Measurements from ENCODE around the gene DHDDS.
A peak's percentile ranks its signal among the peaks of the same experiment; 100 is the strongest.

DHDDS gene

DNA sequence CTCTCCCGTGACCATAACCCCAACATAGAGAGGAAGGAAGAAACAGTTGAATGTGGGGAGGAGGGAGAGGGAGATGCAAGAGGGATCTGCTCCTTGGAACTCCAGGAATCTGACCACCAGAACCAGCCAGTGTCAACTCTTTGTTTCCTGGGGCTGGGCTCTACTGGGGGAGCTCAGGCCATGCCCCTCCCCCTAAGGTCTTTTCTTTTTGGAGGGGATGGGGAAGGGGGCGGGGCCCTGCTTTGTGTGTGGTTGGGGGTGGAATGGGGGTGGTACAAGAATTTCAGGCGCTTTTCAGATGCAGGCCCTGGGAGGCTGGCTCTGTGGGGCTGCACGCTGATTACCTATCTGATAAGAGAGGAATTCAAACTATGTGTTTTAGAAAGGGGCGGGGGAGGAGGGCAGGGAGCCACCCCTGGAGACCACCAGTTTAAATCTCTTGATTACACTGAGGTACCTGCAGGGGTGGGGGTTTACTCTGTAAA lies 13.2 kb upstream of the DHDDS start:
- no peak for DNase-seq (ENCODE audit: low read depth in 2 of 2)

DNA sequence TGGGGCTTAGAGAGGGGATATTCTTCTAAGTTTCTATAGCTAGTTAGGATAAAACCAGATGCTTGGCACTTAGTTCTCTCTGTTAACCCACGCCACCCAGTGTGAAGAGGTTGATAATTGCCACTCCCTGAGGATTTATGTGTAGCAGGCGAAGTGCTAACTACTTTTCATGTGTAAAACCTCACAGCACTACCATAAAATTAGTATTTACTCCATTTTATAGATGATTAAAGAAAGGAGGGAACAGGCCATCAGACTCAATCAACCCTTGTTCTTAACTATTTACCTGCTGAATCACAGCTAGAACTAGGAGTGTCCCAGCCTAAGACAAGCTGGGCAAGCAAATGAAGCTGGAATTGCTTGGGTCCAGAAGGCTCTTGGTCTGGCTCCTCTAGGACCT lies 12.6 kb upstream of the DHDDS start:
- DNase-seq (ENCODE audit: low read depth in 2 of 2), result no peak

DNA sequence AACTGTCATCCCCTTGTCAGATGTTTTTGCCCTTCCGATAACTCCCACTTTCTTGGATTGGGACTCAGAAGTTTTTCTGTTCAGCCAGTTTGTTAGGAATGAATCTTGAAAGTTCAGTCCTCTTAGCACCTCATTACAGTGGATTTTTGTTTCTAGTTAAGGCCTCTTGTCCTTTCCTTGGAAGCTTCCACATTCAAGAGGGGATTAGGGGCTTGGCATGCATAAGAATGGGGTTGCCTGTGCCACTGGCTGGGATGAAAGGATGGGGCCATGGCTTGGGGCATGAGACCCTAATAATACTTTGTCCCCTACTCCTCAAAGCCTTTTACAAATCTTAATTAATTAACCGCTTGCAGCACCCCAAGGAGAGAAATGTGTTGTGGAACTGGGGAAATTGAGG lies 2.4 kb upstream of the DHDDS start:
- DNase-seq (ENCODE audit: low read depth in 2 of 2), result no peak

DNA sequence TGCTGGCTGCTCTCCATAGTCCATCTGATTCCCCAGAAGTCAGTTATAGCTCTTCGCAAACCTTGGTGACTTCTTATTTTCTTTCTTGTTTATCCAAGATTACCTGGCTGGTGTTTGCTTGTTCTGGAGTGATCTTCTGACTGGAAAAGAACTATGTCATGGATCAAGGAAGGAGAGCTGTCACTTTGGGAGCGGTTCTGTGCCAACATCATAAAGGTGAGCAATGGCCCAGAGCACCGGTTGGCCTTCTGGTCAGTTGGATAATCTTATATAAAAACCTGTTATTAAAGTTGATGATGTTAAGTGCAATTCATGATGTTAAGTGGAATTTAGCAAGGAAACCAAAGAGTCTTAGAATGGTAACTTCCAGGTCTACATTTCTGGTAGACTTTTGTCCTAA lies 672 bp downstream of the DHDDS start:
- no peak for DNase-seq (ENCODE audit: low read depth in 2 of 2)

DNA sequence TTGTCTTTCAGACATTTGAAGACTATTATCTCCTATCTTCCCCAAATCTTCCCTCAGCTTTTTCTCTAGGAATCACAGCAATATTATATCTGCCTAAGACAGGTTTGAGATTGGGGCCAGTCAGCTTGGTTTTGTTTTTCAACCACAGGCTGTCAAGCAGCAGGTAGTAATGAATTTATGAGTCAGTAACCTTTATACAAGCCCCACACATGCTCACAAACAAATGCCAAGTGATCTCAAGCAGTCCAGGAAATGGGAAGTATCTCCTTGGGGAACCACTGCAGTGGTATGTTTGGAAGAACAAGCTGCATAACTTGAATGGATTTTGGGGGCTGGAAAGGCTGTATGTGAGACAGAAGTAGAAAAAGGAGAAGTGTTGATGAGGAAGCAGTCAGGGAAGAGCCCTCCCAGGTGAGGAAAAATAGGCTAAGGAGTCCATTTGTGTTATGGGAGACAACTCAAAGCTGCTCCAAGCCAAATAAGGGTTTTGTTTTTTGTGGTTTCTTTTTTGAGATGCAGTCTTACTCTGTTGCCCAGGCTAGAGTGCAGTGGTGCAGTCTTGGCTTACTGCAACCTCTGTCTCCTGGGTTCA lies 2.1 kb downstream of the DHDDS start:
- no peak for DNase-seq (ENCODE audit: low read depth in 2 of 2)

DNA sequence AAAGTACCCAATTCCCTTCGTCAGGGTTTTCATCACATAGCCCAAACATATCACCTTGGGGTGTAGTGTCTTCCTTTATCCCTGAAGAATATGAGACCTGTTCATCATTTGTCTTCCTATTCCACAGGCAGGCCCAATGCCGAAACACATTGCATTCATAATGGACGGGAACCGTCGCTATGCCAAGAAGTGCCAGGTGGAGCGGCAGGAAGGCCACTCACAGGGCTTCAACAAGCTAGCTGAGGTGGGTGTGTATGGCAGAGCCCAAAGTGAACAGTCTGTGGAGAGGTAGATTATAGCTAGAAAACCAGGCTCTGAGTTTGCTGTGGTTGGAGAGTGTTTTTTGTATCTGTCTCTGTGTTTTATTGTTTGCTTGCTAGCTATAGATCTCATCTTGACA lies 5.9 kb downstream of the DHDDS start:
- no peak for DNase-seq (ENCODE audit: low read depth in 2 of 2)

DNA sequence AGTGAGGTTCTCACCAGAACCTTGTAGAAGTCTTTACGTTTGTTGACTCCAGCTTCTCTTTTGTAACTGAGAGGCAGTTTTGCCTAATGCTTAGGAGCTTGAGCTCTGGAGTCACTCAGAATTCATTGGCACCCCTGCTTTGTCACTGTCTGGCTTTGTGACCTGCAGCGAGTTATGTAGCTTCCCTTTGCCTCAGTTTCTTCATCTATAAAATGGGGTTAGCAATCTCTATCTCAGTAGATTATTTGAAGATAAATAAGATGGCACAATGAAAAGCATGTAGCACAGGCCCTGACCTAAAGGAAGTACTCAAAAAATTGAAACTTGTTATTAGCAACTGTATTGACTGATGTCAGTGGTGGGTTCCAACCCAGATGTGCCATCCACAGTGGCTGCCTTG lies 8.1 kb downstream of the DHDDS start:
- no peak for DNase-seq (ENCODE audit: low read depth in 2 of 2)

DNA sequence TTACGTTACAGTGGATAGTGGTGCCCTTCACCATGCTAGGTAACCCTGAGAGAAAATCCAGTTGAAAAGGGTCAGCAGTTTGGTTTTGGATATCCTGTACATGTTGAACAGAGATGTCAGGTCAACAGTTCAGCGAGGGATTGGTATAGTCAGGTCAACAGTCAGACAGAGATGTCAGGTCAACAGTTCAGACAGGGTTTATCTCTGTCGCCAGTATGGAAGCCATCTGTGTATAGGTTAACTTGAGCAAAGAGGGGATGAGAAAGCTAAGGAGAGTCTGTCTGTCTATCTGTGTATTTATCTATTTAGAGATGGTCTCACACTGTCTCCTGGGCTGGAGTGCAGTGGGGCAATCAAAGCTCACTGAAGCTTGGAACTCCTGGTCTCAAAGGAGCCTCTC lies 17.7 kb downstream of the DHDDS start:
- DNase-seq (ENCODE audit: low read depth in 2 of 2), result no peak

DNA sequence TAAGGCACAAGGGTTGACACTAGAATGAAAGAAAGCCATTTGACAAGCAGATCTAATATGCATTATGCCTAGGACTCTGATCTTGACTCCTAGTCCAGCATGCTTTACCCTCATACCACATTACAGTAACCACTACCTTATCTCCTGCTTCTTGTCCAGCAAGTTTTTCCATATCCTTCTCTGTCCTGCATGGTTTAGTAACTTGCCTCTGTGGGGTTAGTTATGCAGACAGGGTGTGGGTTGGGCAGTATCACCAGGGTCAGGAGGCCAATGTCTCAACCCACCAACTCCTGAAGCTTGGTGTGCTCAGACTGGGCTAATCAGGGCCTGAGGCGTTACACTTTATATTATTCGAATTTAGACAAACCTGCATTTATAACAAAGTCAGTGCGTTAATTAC lies 18.8 kb downstream of the DHDDS start:
- no peak for DNase-seq (ENCODE audit: low read depth in 2 of 2)

DNA sequence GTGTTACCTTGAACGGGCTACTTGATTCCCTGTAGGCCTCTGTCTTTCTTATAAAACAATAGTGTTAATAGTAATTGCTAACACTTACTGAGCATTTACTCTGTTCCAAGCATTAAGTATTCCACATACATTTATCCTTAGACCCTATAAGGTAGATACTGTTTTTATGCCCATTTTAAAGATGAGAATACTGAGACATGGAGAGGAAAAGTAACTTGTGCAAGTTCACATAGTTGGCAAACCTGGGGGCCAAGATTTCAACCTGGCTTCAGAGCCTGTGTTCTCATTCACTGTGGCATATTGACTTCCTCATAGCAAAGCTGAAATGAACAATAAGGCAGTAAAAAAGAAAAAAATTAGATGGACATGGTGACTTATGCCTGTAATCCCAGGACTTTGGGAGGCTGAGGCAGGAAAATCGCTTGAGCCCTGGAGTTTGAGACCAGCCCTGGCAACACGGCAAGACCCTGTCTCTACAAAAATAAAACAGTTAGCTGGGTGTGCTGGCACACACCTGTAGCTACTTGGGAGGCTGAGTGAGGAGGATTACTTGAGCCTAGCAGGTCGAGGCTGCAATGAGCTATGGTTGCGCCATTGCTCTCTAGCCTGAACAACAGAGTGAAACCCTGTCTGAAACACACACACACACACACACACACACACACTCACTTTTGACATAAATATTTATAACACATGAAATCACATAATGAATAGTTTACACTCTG lies 20.5 kb downstream of the DHDDS start:
- DNase-seq (ENCODE audit: low read depth in 2 of 2), result no peak

DNA sequence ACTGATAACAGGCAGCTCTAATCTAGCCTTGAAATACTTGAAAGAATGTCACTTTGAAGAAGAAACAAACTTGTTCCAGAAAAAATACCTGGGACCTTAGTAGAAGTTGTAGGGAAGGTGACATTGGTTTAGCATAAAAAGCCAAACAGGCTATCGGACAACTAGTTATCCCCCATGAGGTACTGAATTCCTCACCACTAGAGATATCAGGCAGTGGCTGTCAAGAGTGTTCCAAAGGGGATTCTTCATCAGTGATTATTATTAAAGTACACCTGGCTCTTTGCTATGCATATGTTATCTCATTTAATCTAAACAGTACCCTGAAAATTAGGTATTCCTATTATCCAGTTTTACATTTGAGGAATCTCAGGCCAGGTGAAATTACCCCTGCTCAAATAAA lies 27.0 kb downstream of the DHDDS start:
- DNase-seq (ENCODE audit: low read depth in 2 of 2), result no peak

DNA sequence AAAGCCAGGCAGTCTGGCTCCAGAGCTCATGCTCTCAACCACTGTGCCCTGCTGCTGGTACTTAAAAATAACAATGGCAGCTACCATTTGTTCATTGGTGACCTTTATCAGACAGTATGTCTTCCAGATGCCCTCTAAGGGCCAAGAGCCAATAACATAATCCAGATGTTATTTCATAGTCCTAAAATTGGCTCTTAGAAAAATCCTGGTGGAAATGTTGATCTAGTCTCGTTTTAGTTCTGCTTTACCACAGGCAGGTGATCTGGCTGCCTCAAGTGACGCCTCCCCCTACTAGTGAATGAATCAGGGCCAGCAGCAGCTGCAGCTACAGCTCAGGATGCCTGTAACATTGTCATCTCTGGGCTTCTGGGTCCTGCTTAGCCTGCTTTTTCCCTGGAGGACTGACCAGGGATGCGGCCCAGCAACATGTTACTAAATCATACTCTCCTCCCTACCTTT lies 27.5 kb downstream of the DHDDS start:
- DNase-seq (ENCODE audit: low read depth in 2 of 2), result no peak

DNA sequence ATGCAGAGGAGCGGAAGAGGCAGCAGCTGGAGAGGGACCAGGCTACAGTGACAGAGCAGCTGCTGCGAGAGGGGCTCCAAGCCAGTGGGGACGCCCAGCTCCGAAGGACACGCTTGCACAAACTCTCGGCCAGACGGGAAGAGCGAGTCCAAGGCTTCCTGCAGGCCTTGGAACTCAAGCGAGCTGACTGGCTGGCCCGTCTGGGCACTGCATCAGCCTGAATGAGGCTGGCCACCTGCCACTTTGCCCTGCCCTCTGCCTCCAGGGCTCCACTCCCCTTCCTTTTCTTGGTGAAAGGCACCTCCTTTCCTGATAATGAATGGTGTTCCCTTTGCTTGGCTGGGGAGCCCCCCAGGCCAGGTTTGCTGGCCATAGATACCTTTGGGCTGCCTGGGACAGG lies 36.8 kb downstream of the DHDDS start:
- no peak for DNase-seq (ENCODE audit: low read depth in 2 of 2)

DNA sequence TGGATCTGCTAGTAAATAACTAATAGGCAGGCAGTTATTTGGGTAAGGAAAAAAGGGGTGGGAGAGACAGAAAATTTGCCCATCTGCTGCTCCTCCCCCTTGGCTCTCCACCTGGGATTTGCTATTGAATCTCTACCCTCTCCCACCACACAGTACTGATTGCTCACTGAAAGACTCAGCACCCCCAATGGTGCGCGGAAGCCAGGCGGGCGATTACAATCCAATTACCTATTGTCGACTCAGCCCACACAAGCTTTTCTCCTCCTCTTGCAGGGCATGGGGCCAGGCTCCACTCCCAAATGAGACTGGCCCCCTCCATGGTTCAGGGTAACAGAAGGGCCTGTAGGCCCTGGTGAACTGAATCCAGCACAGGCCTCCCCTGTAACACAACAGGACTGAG lies 37.4 kb downstream of the DHDDS start:
- no peak for DNase-seq (ENCODE audit: low read depth in 2 of 2)

DNA sequence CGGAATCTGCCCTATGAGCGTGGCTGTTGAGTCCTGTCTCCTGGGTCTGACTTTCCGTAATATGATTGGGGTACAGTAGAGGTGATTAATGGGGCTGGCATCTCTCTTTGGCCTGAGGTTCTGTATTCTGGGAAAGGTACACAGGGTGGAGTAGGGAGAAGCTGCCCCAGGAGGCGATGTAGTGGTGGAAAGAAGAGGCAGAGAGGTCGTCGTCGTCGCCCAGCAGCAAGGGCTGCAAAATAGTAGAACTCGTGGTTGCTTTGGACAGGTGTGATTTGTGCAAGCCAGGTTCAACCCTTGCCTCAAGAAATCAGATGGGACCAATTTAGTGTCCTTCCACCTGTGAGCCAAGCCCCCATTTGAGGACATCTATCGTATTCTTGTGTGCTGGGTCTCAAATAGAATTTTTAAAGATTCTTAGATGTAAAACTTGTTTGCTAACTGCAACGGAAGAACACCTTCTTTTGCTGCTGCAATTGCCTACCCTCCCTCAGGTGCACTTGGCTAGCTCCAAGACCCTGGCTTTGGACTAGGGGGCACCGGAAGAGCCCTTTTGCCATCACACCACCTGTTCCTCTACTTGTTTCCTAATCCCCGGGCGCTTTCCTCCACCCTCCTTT lies 38.9 kb downstream of the DHDDS start:
- DNase-seq (ENCODE audit: low read depth in 2 of 2), result no peak

DNA sequence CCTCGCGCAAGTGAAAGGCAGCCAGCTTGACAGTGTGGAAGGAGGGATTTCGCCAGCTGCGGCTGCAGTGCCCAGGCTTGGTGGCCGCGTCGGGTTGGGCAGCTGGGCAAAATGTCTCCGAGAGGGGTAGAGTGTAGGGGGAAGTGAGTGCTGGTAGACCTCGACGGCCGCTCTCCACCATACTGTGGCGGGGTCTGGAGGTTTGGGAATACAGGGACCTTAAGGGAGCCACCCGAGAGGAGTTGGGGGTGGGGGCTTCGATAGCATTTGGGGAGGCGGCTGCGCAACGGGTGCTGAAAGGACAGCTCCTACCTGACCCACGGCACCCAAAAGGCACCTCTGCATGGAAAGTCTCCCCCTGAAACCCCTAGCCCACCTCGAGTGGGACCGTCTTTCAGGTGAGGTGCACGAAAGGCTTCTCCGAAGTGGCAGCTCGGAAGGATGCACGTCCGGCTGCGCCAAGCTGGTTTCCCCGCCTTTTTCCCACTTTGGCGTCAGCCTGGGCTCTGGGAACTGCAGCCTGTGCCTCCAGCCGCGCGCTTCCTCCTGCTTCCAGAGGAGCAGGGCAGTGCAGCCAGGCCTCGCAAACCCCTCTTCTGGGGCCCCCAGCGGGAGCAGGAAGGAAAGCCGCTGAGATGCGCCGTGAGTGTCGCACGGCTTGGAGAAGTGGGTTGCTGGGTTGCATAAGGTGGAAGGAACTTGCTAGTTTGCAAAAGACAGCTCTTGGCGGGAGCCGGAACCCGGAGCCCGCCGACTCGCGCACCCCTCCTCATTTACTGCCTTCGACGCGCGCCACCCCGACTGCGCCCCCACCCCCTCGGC lies 39.6 kb downstream of the DHDDS start:
- peak in 1 of 2 donors; percentile 19 for DNase-seq (ENCODE audit: low read depth in 2 of 2)

DNA sequence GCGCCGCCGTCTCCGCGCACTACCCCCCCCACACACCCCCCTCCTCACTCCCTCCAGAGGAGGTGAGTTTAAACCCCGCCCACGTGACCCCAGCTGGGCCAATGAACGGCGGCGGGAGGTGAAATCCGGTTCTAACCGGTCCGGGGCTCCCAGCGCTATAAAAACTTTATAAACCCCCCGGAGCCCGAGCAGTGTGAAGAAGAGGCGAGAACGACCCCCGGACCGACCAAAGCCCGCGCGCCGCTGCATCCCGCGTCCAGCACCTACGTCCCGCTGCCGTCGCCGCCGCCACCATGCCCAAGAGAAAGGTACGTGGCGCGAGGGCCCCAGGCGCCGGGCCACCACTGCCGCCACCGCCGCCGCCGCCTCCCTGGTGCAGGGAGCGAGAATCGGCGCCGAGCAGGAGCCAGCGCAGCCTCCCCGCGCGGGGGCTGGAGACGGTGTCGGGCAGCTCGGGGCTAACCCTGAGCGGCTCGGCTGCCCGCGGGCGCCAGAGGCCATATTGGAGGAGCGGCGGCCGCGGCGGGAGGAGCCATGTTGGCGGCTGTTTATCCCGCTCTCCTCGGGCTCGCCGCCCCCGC lies 40.3 kb downstream of the DHDDS start, which contains the start of gene HMGN2:
HMGN2 (plus strand) TSS at position 121 of the 581 bp plus-strand sequence; CDS start at position 294, 173 bp downstream.
- DNase-seq (ENCODE audit: low read depth in 2 of 2), result peak; percentile 84 to 88

DNA sequence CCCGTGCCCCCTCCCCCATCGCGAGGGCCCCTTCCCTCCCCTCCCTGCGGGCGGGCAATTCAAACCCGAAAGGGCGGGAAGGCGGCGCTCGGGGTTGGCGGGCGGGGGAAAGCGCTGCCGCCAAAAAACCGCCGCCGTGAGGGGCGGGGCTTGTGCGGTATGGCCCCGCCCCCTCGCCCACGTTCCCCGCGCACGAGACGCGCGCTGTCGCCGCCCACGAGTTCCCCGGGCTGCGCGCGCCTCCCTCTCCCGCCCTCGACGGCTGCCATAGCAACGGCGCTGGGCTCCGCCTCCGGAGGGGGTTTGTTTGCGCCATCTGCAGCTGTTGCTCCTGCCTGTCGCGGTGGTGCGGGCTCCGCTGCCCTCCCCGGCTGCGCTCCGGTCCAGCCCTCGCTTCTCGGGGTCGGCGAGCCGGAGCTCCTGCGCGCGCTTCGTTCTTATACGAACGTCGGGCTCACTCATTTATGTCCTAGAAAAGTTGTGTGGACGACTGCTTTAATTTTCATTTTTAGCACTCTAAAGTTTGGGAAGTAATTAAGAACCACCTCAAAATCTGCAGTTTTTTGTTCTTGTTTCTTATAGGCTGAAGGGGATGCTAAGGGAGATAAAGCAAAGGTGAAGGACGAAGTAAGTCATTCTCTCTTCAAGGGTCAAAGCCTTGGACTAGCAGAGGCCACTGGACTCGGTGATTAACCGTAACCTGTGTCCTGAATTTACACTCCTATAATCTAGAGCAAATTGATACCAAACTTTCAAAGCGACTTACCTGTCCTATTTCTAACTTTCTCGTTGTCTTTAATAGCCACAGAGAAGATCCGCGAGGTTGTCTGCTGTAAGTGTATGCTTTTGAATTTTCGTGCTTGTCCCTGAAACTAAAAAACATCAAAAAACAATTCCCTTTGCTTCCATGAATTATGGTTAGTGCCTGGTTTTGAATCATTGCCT lies 41.1 kb downstream of the DHDDS start:
- peak; percentile 93 for DNase-seq (ENCODE audit: low read depth in 2 of 2)

DNA sequence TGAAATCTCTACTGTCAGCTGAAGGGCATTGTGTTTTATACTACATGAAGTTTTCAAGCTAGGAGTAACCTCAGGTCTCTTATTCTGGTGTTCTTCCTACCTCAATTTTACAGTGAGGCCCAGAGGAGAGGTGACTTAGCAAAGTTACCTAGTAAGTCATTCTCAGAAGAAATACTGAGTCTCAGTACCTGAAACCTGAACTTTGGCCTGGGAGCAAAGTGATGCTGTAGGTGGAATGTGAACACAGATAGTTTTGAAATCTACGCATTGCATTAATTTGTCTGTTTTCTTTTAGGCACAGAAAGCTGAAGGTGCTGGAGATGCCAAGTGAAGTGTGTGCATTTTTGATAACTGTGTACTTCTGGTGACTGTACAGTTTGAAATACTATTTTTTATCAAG lies 42.7 kb downstream of the DHDDS start:
- DNase-seq (ENCODE audit: low read depth in 2 of 2), result no peak

DNA sequence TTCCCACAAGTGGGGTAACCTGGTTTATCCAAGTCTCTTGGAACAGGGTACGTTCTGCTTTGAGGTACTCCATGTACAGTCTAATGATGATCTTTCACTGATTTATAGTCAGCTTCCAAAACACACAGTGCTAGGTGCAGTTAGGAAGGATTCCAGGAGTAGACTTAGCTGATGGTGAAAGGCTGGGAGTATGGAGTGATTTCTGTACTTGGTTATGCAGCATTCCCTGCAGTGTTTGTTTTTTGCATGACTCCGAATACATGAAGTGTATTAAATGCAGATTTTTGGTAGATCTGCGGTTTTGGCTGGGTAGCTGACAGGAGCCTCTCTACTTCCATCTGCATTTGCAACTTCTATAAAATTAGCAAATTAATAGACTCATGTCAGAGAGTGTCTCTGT lies 43.9 kb downstream of the DHDDS start:
- no peak for DNase-seq (ENCODE audit: low read depth in 2 of 2)

DNA sequence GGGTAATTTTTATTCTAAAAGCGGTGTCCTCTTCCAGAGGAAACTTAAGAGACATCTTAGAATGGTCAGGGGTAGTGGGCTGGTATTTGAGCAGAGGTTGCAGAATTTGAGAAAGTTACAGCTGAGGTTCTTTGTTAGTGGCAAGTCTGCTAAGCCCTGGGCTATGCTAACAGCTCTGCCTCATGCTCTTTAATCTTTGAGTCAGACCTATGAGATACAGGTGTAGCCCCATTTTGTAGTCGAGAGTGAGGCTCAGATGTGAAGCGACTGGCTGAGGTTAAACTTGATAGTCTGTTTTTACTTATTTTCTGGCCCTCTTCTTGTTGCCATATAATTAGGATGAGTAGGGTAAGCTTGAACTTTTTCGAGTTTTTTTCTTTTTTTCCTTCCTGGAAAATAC lies 44.8 kb downstream of the DHDDS start:
- no peak for DNase-seq (ENCODE audit: low read depth in 2 of 2)

Measured in stimulated activated CD8-positive, alpha-beta memory T cell treated with anti-CD3 and anti-CD28 coated beads, Interleukin-2, amount 100 ng/mL, for 48 hours (primary cell).